Esophagus muscularis mucosa (tissue), 4 donors: Measurements from ENCODE around the gene TTLL5. TPM values are rescaled to one million over a fixed set of nuclear protein-coding genes. Genes with fewer than 3 reads are reported as not detected.

Source experiments
- DNase-seq: peaks from one replicate; pipeline ENCODE4 v3.0.0-alpha.2; 2017; ENCODE audit errors: extremely low spot score
- H3K27ac ChIP-seq, 4 donors: fragments of 200-600 bp; sonication (generic); replicated peaks in 1 of 4; 1 replicate in 3 of 4; 2 replicates in 1 of 4; pipeline ENCODE4 v1.5.1; 2016 to 2019; ENCODE audit warnings: mild to moderate bottlenecking in 1 of 4
- H3K27me3 ChIP-seq, 4 donors: fragments of 200-600 bp; sonication (generic); one replicate each; pipeline versions ENCODE4 v1.5.1 to v1.6.0; 2016 to 2019
- H3K36me3 ChIP-seq, 4 donors: fragments of 200-600 bp; sonication (generic); one replicate each; pipeline ENCODE4 v1.5.1; 2016 to 2019
- H3K4me1 ChIP-seq, 4 donors: fragments of 200-600 bp; sonication (generic); one replicate each; pipeline ENCODE4 v1.5.1; 2016 to 2019
- H3K4me3 ChIP-seq, 4 donors: fragments of 200-600 bp; sonication (generic); 1 replicate in 2 of 4; 2 replicates in 2 of 4; pipeline ENCODE4 v1.5.1; 2016 to 2019; ENCODE audit warnings: mild to moderate bottlenecking in 4 of 4, moderate library complexity in 1 of 4
- H3K9me3 ChIP-seq, 4 donors: fragments of 200-600 bp; sonication (generic); 1 replicate in 3 of 4; 2 replicates in 1 of 4; pipeline ENCODE4 v1.5.1; 2016 to 2019
- CTCF ChIP-seq, 3 experiments: fragments of 200-600 bp in 2 of 3; fragments of 450-650 bp in 1 of 3; sonication (generic) in 2 of 3; IDR thresholded peaks; one replicate each; pipeline ENCODE4 v1.5.1; 2017 to 2019; ENCODE audit warnings: antibody characterized with exemption in 3 of 3, mild to moderate bottlenecking in 2 of 3, moderate library complexity in 1 of 3
- EP300 ChIP-seq: sonication (generic); formaldehyde crosslinking; IDR thresholded peaks from one replicate; pipeline ENCODE4 v1.6.1; 2017; ENCODE audit warnings: antibody characterized with exemption
- POLR2A ChIP-seq: fragments of 450-650 bp; IDR thresholded peaks from one replicate; pipeline ENCODE4 v1.6.1; 2017; ENCODE audit warnings: antibody characterized with exemption, moderate library complexity, mild to moderate bottlenecking, low read depth
- POLR2AphosphoS5 ChIP-seq, 2 donors: sonication (generic); formaldehyde crosslinking; IDR thresholded peaks; one replicate each; pipeline ENCODE4 v1.6.1; 2017; ENCODE audit warnings: antibody characterized with exemption in 2 of 2
- WGBS: methylation state at CpG from one replicate; pipeline ENCODE4 v1.1.5; 2018; 5-methylcytosine and 5-hydroxymethylcytosine counted together
- intact Hi-C: fragments of 100-400 bp; cut with DNase I; formaldehyde crosslinking; loops from one replicate; pipeline ENCODE4 v1.15.1; 2023
- total RNA-seq, 4 donors: library from RNA; depleted of rRNA; stranded (reverse); fragments of >200 nt; gene quantifications; one replicate each; pipeline versions ENCODE4 v1.1.0 to v1.2.1, GENCODE V29; 2016

Gene TTLL5
- total RNA-seq, 4 donors from 2014 or later: 16.9 to 26.6 (median 21.2) TPM

GRCh38 chr14:75757644-75758402, 96.8 kb downstream of the TTLL5 start:
- Histone ChIP-seq H3K27me3 (no peaks in the 10 kb centered on the region), H3K4me1 (no peaks in the 10 kb centered on the region), H3K9me3 (no peaks in the 10 kb centered on the region), H3K4me3 (no peak overlapping the region), H3K27ac (no peak overlapping the region), H3K36me3 (peaks cover 0 to 5% (median 2%) of the 10 kb centered on the region in 4 donors)
- no peak for DNase-seq
- no peak for TF ChIP-seq POLR2AphosphoS5 (IDR thresholded peaks at IDR 0.05)
- TF ChIP-seq EP300: no peak
- no peak for TF ChIP-seq POLR2A
- intact Hi-C loops: no loop called here
- WGBS: 96% methylated on average over 4 of the region's 4 CpGs

- Histone ChIP-seq H3K4me3 (no peak overlapping the region), H3K4me1 (peaks cover 0 to 11% (median 2%) of the 10 kb centered on the region in 4 donors), H3K27me3 (no peaks in the 10 kb centered on the region), H3K36me3 (peaks cover 0 to 24% (median 12%) of the 10 kb centered on the region in 4 donors), H3K27ac (no peak overlapping the region), H3K9me3 (no peaks in the 10 kb centered on the region)
- DNase-seq: no peak
- 93% methylated on average over 4 of the region's 4 CpGs for WGBS
- TF ChIP-seq POLR2A (no peak), CTCF (IDR thresholded peaks at IDR 0.05) (no peak), EP300 (no peak), POLR2AphosphoS5 (IDR thresholded peaks at IDR 0.05) (no peak)
- intact Hi-C loops: no loop called here
Measured at GRCh38 chr14:75764020-75764419, 103.0 kb downstream of the TTLL5 start.

- Histone ChIP-seq H3K27ac (no peak overlapping the region), H3K4me3 (no peak overlapping the region), H3K9me3 (no peaks in the 10 kb centered on the region), H3K36me3 (peaks cover 0 to 38% (median 16%) of the 10 kb centered on the region in 4 donors), H3K4me1 (peaks cover 0 to 18% (median 2%) of the 10 kb centered on the region in 4 donors), H3K27me3 (no peaks in the 10 kb centered on the region)
- no peak for DNase-seq
- TF ChIP-seq EP300 (no peak), CTCF (IDR thresholded peaks at IDR 0.05) (no peak), POLR2AphosphoS5 (IDR thresholded peaks at IDR 0.05) (no peak), POLR2A (no peak)
- WGBS: 85% methylated on average over 9 of the region's 9 CpGs
- intact Hi-C loops: no loop called here
Measured at GRCh38 chr14:75769047-75769685, 108.1 kb downstream of the TTLL5 start.

GRCh38 chr14:75770635-75771034, 109.6 kb downstream of the TTLL5 start:
- no peak for DNase-seq
- H3K36me3 ChIP-seq: peaks cover 0 to 36% (median 18%) of the 10 kb centered on the region in 4 donors
- peaks cover 0 to 18% (median 2%) of the 10 kb centered on the region in 4 donors for H3K4me1 ChIP-seq
- H3K27ac ChIP-seq: no peak overlapping the region
- H3K4me3 ChIP-seq: no peak overlapping the region
- WGBS: 83% methylated on average over 2 of the region's 2 CpGs
- H3K9me3 ChIP-seq: no peaks in the 10 kb centered on the region
- no peaks in the 10 kb centered on the region for H3K27me3 ChIP-seq
- TF ChIP-seq POLR2A: no peak
- intact Hi-C loops: no loop called here

GRCh38 chr14:75771595-75771994, 110.5 kb downstream of the TTLL5 start:
- WGBS: 96% methylated on average over 6 of the region's 6 CpGs
- DNase-seq: no peak
- Histone ChIP-seq H3K27ac (no peak overlapping the region), H3K9me3 (no peaks in the 10 kb centered on the region), H3K4me1 (peaks cover 0 to 18% (median 2%) of the 10 kb centered on the region in 4 donors), H3K36me3 (peaks cover 0 to 36% (median 16%) of the 10 kb centered on the region in 4 donors), H3K4me3 (no peak overlapping the region), H3K27me3 (no peaks in the 10 kb centered on the region)
- intact Hi-C loops: no loop called here
- TF ChIP-seq EP300 (no peak), POLR2A (no peak)

GRCh38 chr14:75773046-75773445, 112.0 kb downstream of the TTLL5 start:
- no peak for DNase-seq
- Histone ChIP-seq H3K27ac (no peak overlapping the region), H3K4me3 (no peak overlapping the region), H3K36me3 (peaks cover 0 to 46% (median 17%) of the 10 kb centered on the region in 4 donors), H3K27me3 (no peaks in the 10 kb centered on the region), H3K4me1 (peaks cover 0 to 16% (median 2%) of the 10 kb centered on the region in 4 donors), H3K9me3 (no peaks in the 10 kb centered on the region)
- intact Hi-C loops: no loop called here
- no peak for TF ChIP-seq POLR2A
- no peak for TF ChIP-seq CTCF (IDR thresholded peaks at IDR 0.05)
- TF ChIP-seq POLR2AphosphoS5 (IDR thresholded peaks at IDR 0.05): no peak
- TF ChIP-seq EP300: no peak
